Neural progenitor cell (in vitro differentiated cells): Measurements from ENCODE around the gene ZFR2. TPM values are rescaled to one million over a fixed set of nuclear protein-coding genes. Genes with fewer than 3 reads are reported as not detected.
A peak's percentile ranks its signal among the peaks of the same experiment; 100 is the strongest.

Source experiments
- DNase-seq: peaks from one replicate; pipeline ENCODE4 v3.0.0-alpha.2; 2016; ENCODE audit warnings: low spot score
- H2AFZ ChIP-seq: fragments of 200-600 bp; sonication (generic); replicated peaks from 2 replicates; pipeline ENCODE4 v1.6.1; 2016; ENCODE audit warnings: antibody characterized with exemption
- H3F3A ChIP-seq: fragments of 200-600 bp; sonication (generic); 2 replicates; pipeline ENCODE4 v1.6.1; 2016; ENCODE audit warnings: antibody characterized with exemption, low read depth
- H3K27ac ChIP-seq: fragments of 200-600 bp; sonication (generic); 2 replicates; pipeline ENCODE4 v1.5.1; 2016; ENCODE audit warnings: mild to moderate bottlenecking
- H3K27me3 ChIP-seq: fragments of 200-600 bp; sonication (generic); 2 replicates; pipeline ENCODE4 v1.6.1; 2016; ENCODE audit warnings: mild to moderate bottlenecking, moderate library complexity
- H3K36me3 ChIP-seq: fragments of 200-600 bp; sonication (generic); 2 replicates; pipeline ENCODE4 v1.5.1; 2016
- H3K4me1 ChIP-seq: fragments of 200-600 bp; sonication (generic); 2 replicates; pipeline ENCODE4 v1.6.1; 2016; ENCODE audit warnings: mixed run types
- H3K4me2 ChIP-seq: fragments of 200-600 bp; sonication (generic); 2 replicates; pipeline ENCODE4 v1.6.1; 2016
- H3K4me3 ChIP-seq: fragments of 200-600 bp; sonication (generic); 2 replicates; pipeline ENCODE4 v1.5.1; 2016
- H3K79me2 ChIP-seq: fragments of 200-600 bp; sonication (generic); 2 replicates; pipeline ENCODE4 v1.6.1; 2016; ENCODE audit warnings: low read depth
- H3K9ac ChIP-seq: fragments of 200-600 bp; sonication (generic); 2 replicates; pipeline ENCODE4 v1.6.1; 2016
- H3K9me3 ChIP-seq: fragments of 200-600 bp; sonication (generic); 2 replicates; pipeline ENCODE4 v1.5.1; 2016; ENCODE audit warnings: low read depth
- H4K20me1 ChIP-seq: fragments of 200-600 bp; sonication (generic); 2 replicates; pipeline ENCODE4 v1.6.1; 2016; ENCODE audit warnings: low read depth
- H3K27ac Mint-ChIP-seq: 3 replicates; pipeline ENCODE4 v1.8.0; 2021; ENCODE audit warnings: mixed read lengths
- H3K27me3 Mint-ChIP-seq: 2 replicates; pipeline ENCODE4 v1.8.0; 2022; ENCODE audit warnings: low read depth, mild to moderate bottlenecking, inconsistent platforms, moderate library complexity, mixed read lengths; ENCODE audit not compliant: insufficient read depth
- H3K36me3 Mint-ChIP-seq: 3 replicates; pipeline ENCODE4 v1.8.0; 2021; ENCODE audit warnings: mixed read lengths
- H3K4me1 Mint-ChIP-seq: 3 replicates; pipeline ENCODE4 v1.8.0; 2021; ENCODE audit warnings: mixed read lengths
- H3K4me3 Mint-ChIP-seq: 3 replicates; pipeline ENCODE4 v1.8.0; 2021; ENCODE audit warnings: mild to moderate bottlenecking, moderate library complexity, mixed read lengths
- H3K9me3 Mint-ChIP-seq: 3 replicates; pipeline ENCODE4 v1.8.0; 2020; ENCODE audit warnings: mixed read lengths
- CTCF ChIP-seq: fragments of 200-600 bp; sonication (generic); IDR thresholded peaks from 2 replicates; pipeline ENCODE4 v1.5.1; 2017; ENCODE audit warnings: antibody characterized with exemption, mild to moderate bottlenecking
- EZH2 ChIP-seq: fragments of 200-600 bp; sonication (generic); IDR thresholded peaks from 2 replicates; pipeline ENCODE4 v1.6.1; 2017; ENCODE audit warnings: antibody characterized with exemption, mild to moderate bottlenecking, moderate library complexity
- EZH2phosphoT487 ChIP-seq: fragments of 200-600 bp; sonication (generic); IDR thresholded peaks from 2 replicates; pipeline ENCODE4 v1.6.1; 2017; ENCODE audit warnings: antibody characterized with exemption
- total RNA-seq: library from RNA; depleted of rRNA; stranded (reverse); fragments of >200 nt; gene quantifications from 2 replicates; pipeline ENCODE4 v1.2.3, GENCODE V29; 2015; ENCODE audit warnings: low replicate concordance

Gene ZFR2
- total RNA-seq, 1 donor from 2014 or later = 8.9 TPM

DNA sequence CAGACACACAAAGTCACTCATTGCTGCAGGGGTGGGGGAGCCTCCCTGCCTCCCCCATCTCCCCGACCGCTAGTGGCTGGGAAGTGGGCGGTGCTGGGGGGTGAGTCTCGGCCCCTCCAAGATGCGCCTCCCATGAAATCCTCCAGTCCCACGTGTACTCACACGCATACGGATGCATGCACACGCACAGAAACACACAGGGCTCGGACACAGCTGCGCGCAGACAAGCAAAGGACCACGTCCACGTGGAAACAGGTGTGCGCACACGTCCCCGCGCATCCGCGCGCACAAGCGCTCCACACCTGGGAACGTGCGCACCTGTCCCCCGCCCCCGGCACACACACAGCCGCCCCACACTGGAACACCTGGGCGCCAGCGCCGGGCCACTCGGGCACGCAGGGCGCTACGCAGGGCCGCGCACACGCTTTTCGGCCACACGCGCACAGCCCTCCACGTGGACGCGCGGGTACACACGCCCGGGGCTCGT, 83.3 kb downstream of the ZFR2 start:
- Histone ChIP-seq H3K9ac (no peak overlapping the region), H3K4me1 (peaks cover 6% of the 10 kb centered on the region), H3K36me3 (no peaks in the 10 kb centered on the region), H3K9me3 (no peaks in the 10 kb centered on the region), H3K79me2 (no peaks in the 10 kb centered on the region), H4K20me1 (peaks cover 6% of the 10 kb centered on the region), H3K27me3 (peaks cover 62% of the 10 kb centered on the region), H2AFZ (peak overlapping the region; percentile 100), H3K4me2 (peak overlapping the region; percentile 92), H3K4me3 (peak overlapping the region; percentile 88), H3K27ac (no peak overlapping the region), H3F3A (peaks cover 8% of the 10 kb centered on the region)
- H3K4me1 Mint-ChIP-seq = peaks cover 3% of the 10 kb centered on the region
- no peaks in the 10 kb centered on the region for H3K36me3 Mint-ChIP-seq
- TF ChIP-seq EZH2phosphoT487 = peak; percentile 73
- TF ChIP-seq EZH2 = peak; percentile 83
- no peak for TF ChIP-seq CTCF
- peak overlapping the region; percentile 41 for H3K4me3 Mint-ChIP-seq
- DNase-seq = peak; percentile 2
- H3K9me3 Mint-ChIP-seq = peaks cover 18% of the 10 kb centered on the region
- H3K27ac Mint-ChIP-seq = no peak overlapping the region
- peaks cover 46% of the 10 kb centered on the region for H3K27me3 Mint-ChIP-seq

DNA sequence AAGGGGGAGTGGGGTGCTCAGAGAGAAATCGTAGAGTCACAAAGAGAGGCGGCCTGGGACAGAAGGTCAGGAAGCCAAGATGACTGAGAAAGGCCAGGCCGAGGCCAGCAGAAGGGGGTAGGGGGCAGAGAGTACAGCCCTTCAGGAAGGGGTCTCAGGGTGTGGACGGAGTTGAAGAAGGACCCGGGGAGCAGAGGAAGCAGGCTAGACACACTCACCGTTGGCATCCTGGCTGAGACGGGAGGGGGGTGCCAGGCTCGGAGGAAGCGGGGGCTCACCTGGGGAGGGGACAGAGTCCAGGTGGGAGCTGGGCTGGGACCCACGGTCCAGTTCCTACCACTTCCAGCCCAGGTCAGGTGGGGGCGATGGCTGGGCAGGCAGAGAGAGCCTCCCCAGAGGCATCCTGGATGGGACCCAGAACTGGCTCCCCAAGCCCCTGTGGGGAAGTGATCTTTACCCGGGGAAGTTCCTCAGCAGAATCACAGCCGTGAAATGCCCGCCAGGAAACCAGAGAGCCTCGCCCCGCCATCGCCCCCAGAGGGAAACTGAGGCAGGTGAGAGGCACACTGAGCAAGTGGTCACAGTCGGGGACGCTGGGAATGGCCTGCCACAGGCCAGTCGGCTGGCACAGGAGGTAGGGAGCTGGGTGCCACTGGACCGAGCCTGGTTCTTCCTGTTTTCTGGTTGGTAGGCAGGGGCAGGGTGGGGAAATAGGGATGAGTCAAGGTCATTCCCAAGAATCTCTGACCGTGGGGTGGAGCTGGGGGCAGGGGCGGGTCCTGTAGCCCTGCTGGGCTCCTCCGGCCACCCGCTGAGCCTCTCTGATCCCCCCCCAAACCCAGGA, 84.0 kb downstream of the ZFR2 start:
- Histone ChIP-seq H2AFZ (no peak overlapping the region), H3K27ac (no peak overlapping the region), H3K27me3 (peaks cover 58% of the 10 kb centered on the region), H3F3A (peaks cover 8% of the 10 kb centered on the region), H3K9ac (no peak overlapping the region), H3K9me3 (no peaks in the 10 kb centered on the region), H3K4me3 (no peak overlapping the region), H3K79me2 (no peaks in the 10 kb centered on the region), H3K4me2 (peak overlapping the region; percentile 92), H4K20me1 (peaks cover 6% of the 10 kb centered on the region), H3K36me3 (no peaks in the 10 kb centered on the region), H3K4me1 (peaks cover 6% of the 10 kb centered on the region)
- Mint-ChIP-seq H3K9me3 (peaks cover 18% of the 10 kb centered on the region), H3K27me3 (peaks cover 42% of the 10 kb centered on the region), H3K4me3 (peak overlapping the region; percentile 72), H3K27ac (no peak overlapping the region), H3K36me3 (no peaks in the 10 kb centered on the region), H3K4me1 (peaks cover 3% of the 10 kb centered on the region)
- DNase-seq = peak; percentile 2
- no peak for TF ChIP-seq EZH2
- no peak for TF ChIP-seq EZH2phosphoT487
- no peak for TF ChIP-seq CTCF

DNA sequence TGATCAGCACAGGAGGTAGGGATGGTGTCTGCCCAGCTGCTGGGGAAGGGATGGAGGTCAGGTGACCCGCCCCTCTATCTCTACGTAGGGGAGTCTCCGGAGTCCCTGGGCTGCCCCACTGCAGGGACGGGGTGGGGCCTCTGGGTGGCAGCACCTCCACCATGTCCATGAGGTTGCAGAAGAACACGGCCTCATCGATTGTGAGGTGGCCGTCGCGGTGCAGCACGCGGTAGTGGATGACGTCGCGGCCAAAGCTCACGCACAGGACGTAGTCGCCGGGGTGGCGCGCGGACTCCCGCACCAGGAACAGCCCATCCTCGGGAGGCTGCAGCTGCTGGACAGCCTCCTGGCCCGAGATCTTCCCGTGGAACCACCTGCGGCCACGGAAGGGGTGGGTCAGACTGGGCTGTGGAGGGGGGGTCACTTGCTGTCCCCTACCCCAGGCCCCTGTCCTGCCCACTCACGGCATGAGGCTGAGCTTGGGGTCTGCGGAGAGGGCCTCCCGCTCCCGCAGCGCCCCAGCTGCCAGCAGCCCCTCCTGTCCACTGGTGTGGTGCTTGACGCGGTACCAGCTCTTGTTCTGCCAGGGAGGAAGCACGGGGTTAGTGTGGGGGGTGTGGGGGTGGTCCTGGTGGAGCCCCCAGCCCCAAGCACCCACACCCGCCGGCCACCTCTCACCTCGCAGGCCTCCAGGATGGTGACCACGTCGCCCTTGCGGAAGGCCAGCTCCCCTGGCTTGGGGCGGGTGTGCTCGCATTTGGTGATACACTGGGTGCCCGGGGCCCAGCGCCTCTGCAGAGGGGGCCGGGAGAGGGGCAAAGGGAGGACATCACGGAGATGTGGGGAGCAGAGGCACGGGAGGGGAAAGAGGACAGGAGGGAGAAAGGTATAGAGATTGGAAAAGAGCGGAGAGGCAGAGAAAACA, 84.9 kb downstream of the ZFR2 start:
- TF ChIP-seq CTCF = peak; percentile 48
- TF ChIP-seq EZH2phosphoT487 = no peak
- Histone ChIP-seq H3F3A (peaks cover 3% of the 10 kb centered on the region), H3K9me3 (no peaks in the 10 kb centered on the region), H4K20me1 (peaks cover 6% of the 10 kb centered on the region), H3K4me1 (peaks cover 6% of the 10 kb centered on the region), H3K36me3 (no peaks in the 10 kb centered on the region), H3K9ac (no peak overlapping the region), H3K4me2 (no peak overlapping the region), H2AFZ (no peak overlapping the region), H3K79me2 (no peaks in the 10 kb centered on the region), H3K27ac (no peak overlapping the region), H3K4me3 (no peak overlapping the region), H3K27me3 (peaks cover 51% of the 10 kb centered on the region)
- H3K9me3 Mint-ChIP-seq = peaks cover 18% of the 10 kb centered on the region
- no peak overlapping the region for H3K27ac Mint-ChIP-seq
- peaks cover 38% of the 10 kb centered on the region for H3K27me3 Mint-ChIP-seq
- no peaks in the 10 kb centered on the region for H3K36me3 Mint-ChIP-seq
- peaks cover 3% of the 10 kb centered on the region for H3K4me1 Mint-ChIP-seq
- H3K4me3 Mint-ChIP-seq = no peak overlapping the region
- DNase-seq = peak; percentile 60
